HepG2 (cell line): ENCODE measurements around the gene MID2. TPM values are rescaled to one million over a fixed set of nuclear protein-coding genes. Genes with fewer than 3 reads are reported as not detected.

Experiments
- ATAC-seq: fragments of 200-7000 bp; cut with Tn5 transposase; 3 replicates; pipeline ENCODE4 v1.9.1; 2020; ENCODE audit warnings: mild to moderate bottlenecking, moderate library complexity
- BruUV-seq: library from RNA; stranded (reverse); fragments of 400-500 nt; replicated peaks from 2 replicates; lab custom pipeline; 2021; lab: Mats Ljungman, UMichigan
- CTCF ChIA-PET: fragments of 300-600 bp; formaldehyde crosslinking; extraction: SDS; loops from one replicate; lab custom pipeline; 2021; ENCODE audit warnings: low total read pairs, inconsistent platforms, low intra/inter-chr PET ratio; lab: Yijun Ruan, JAX
- POLR2A ChIA-PET: fragments of 350-600 bp; sonication (Branson Sonifier 250); formaldehyde crosslinking; loops from one replicate; lab custom pipeline; 2020; ENCODE audit warnings: antibody characterized with exemption, inconsistent platforms; lab: Yijun Ruan, JAX
- DNase-seq: peaks from one replicate; pipeline ENCODE4 v3.0.0-alpha.2; 2015; ENCODE audit warnings: low spot score
- FAIRE-seq: peaks from 3 replicates; lab custom pipeline; 2011; peaks lifted over from hg19 to GRCh38; lab: Jason Lieb, UNC
- H2AFZ ChIP-seq: one replicate; pipeline ENCODE4 v1.6.1; 2011; ENCODE audit warnings: low read length, inconsistent platforms
- H3K27ac ChIP-seq: fragments of 300-600 bp; 3 replicates; pipeline ENCODE4 v1.8.0; 2011; ENCODE audit warnings: mixed run types, mild to moderate bottlenecking, mixed read lengths, low read length, inconsistent platforms; ENCODE audit not compliant: insufficient read depth; ENCODE audit errors: extremely low read length
- H3K27me3 ChIP-seq, 2 experiments: fragments of 200-600 bp in 1 of 2; 2 replicates in 1 of 2; 3 replicates in 1 of 2; pipeline versions ENCODE4 v1.6.0 to v1.8.0; 2011; ENCODE audit warnings: low read length in 2 of 2, mild to moderate bottlenecking in 2 of 2, moderate library complexity in 2 of 2, inconsistent platforms in 1 of 2; ENCODE audit not compliant: insufficient read depth in 2 of 2, control insufficient read depth in 1 of 2
- H3K36me3 ChIP-seq, 2 experiments: fragments of 200-600 bp in 1 of 2; replicated peaks in 1 of 2; 2 replicates in 1 of 2; 3 replicates in 1 of 2; pipeline versions ENCODE4 v1.5.1 to v1.8.0; 2011; ENCODE audit warnings: low read length in 2 of 2, inconsistent platforms in 1 of 2; ENCODE audit not compliant: insufficient read depth in 2 of 2, control insufficient read depth in 1 of 2
- H3K4me1 ChIP-seq: 2 replicates; pipeline ENCODE4 v1.5.1; 2012; ENCODE audit warnings: low read length, inconsistent platforms; ENCODE audit not compliant: insufficient read depth
- H3K4me2 ChIP-seq: 2 replicates; pipeline ENCODE4 v1.6.0; 2011; ENCODE audit warnings: low read depth, low read length, inconsistent platforms
- H3K4me3 ChIP-seq, 3 experiments: fragments of 200-600 bp in 1 of 3; sonication (generic), shearing (Covaris generic) in 1 of 3; replicated peaks in 1 of 3; 2 replicates each; pipeline ENCODE4 v1.5.1; 2011 to 2016; ENCODE audit warnings: low read length in 3 of 3, inconsistent platforms in 2 of 3, low read depth in 2 of 3, mild to moderate bottlenecking in 2 of 3, control low read depth in 1 of 3, mixed read lengths in 1 of 3; ENCODE audit not compliant: insufficient read depth in 1 of 3
- H3K79me2 ChIP-seq: one replicate; pipeline ENCODE4 v1.6.1; 2011; ENCODE audit warnings: low read length, inconsistent platforms; ENCODE audit not compliant: insufficient read depth
- H3K9ac ChIP-seq: 2 replicates; pipeline ENCODE4 v1.6.0; 2011; ENCODE audit warnings: mild to moderate bottlenecking, low read depth, low read length, inconsistent platforms; ENCODE audit not compliant: insufficient read depth
- H3K9me3 ChIP-seq: 2 replicates; pipeline ENCODE4 v1.5.1; 2012; ENCODE audit warnings: mild to moderate bottlenecking, low read length
- H4K20me1 ChIP-seq: 2 replicates; pipeline ENCODE4 v1.6.0; 2011; ENCODE audit warnings: inconsistent platforms, mild to moderate bottlenecking, low read length, moderate library complexity; ENCODE audit not compliant: insufficient read depth
- ARID2 ChIP-seq: sonication (generic); formaldehyde crosslinking; IDR thresholded peaks from 2 replicates; pipeline ENCODE4 v1.8.1; 2022; ENCODE audit warnings: mild to moderate bottlenecking, missing genetic modification reagents, borderline replicate concordance
- BCL6 ChIP-seq: IDR thresholded peaks from 2 replicates; pipeline ENCODE4 v1.6.1; 2016; ENCODE audit warnings: missing genetic modification reagents, missing compliant biosample characterization
- CHD2 ChIP-seq: IDR thresholded peaks from 2 replicates; pipeline ENCODE4 v1.6.1; 2011; ENCODE audit warnings: low read depth, low read length, improper control_type of control experiment
- FOXK2 ChIP-seq: fragments of 450-650 bp; IDR thresholded peaks from 2 replicates; pipeline ENCODE4 v1.6.1; 2016
- GATA4 ChIP-seq: sonication (generic); IDR thresholded peaks from 2 replicates; pipeline ENCODE4 v1.6.1; 2016; ENCODE audit warnings: antibody characterized with exemption, low read depth, borderline replicate concordance
- JUNB ChIP-seq: sonication (generic); formaldehyde crosslinking; IDR thresholded peaks from 2 replicates; pipeline ENCODE4 v1.8.0; 2022; ENCODE audit warnings: missing genetic modification reagents, mild to moderate bottlenecking, borderline replicate concordance
- POGZ ChIP-seq: sonication (generic); formaldehyde crosslinking; IDR thresholded peaks from 2 replicates; pipeline ENCODE4 v1.4.0; 2020; ENCODE audit warnings: mild to moderate bottlenecking, missing genetic modification reagents
- TBL1XR1 ChIP-seq: fragments of 150-350 bp; IDR thresholded peaks from 2 replicates; pipeline ENCODE4 v1.6.1; 2014; ENCODE audit warnings: borderline replicate concordance, low read length; ENCODE audit not compliant: partially characterized antibody
- TCF7 ChIP-seq: sonication (generic); IDR thresholded peaks from 2 replicates; pipeline ENCODE4 v1.6.1; 2016; ENCODE audit warnings: antibody characterized with exemption, low read depth
- TGIF2 ChIP-seq: IDR thresholded peaks from 2 replicates; pipeline ENCODE4 v1.6.1; 2016; ENCODE audit warnings: control low read depth, missing compliant biosample characterization
- ZBTB7A ChIP-seq: sonication (generic); formaldehyde crosslinking; IDR thresholded peaks from 2 replicates; pipeline ENCODE4 v1.8.0; 2022; ENCODE audit warnings: mild to moderate bottlenecking, missing genetic modification reagents
- ZKSCAN1 ChIP-seq: fragments of 150-350 bp; IDR thresholded peaks from 2 replicates; pipeline ENCODE4 v1.6.1; 2014; ENCODE audit warnings: low read length
- ZNF224 ChIP-seq: sonication (generic); formaldehyde crosslinking; IDR thresholded peaks from 2 replicates; pipeline ENCODE4 v1.5.0; 2020; ENCODE audit warnings: mild to moderate bottlenecking, missing genetic modification reagents
- ZNF367 ChIP-seq: sonication (generic); formaldehyde crosslinking; IDR thresholded peaks from 2 replicates; pipeline ENCODE4 v1.4.0; 2020; ENCODE audit warnings: missing genetic modification reagents, borderline replicate concordance
- WGBS: methylation state at CpG from one replicate; pipeline ENCODE4 v1.1.6; 2017; ENCODE audit warnings: low lambda C conversion rate; 5-methylcytosine and 5-hydroxymethylcytosine counted together
- in situ Hi-C: cut with HindIII; loops from 2 replicates; pipeline ENCODE4 v1.10.0; 2017; ENCODE audit warnings: low pct_unique_long_range_greater_than_20kb; ENCODE audit not compliant: extremely low pct_ligation_motif_present
- intact Hi-C: fragments of 100-400 bp; cut with micrococcal nuclease; formaldehyde crosslinking; loops from one replicate; pipeline ENCODE4 v1.10.0; 2022; ENCODE audit not compliant: unreplicated experiment
- polyA plus RNA-seq, 8 experiments: library from polyadenylated mRNA; depleted of rRNA in 3 of 8; stranded (reverse) in 7 of 8; unstranded in 1 of 8; fragments of >200 nt; fragmentation: Illumina TruSeq in 4 of 8; extraction: Trizol in 4 of 8; gene quantifications; 2 replicates each; pipeline versions ENCODE4 v1.2.1 to v1.2.3, GENCODE V29; 2011 to 2016; ENCODE audit warnings: low read depth in 4 of 8, missing spikeins in 1 of 8, mixed read lengths in 1 of 8; ENCODE audit not compliant: insufficient read depth in 1 of 8
- total RNA-seq, 5 experiments: library from RNA; depleted of rRNA; stranded (reverse); fragments of >200 nt; fragmentation: Illumina TruSeq; extraction: Trizol; gene quantifications; 2 replicates each; pipeline ENCODE4 v1.2.3, GENCODE V29; 2016; ENCODE audit warnings: low read depth in 1 of 5

MID2 gene
- total and polyA plus RNA-seq, 2 of the 13 experiments (the other 11 are each of a cell fraction or from before 2014, with no cell fraction given) = 0.05 to 0.09 TPM

DNA sequence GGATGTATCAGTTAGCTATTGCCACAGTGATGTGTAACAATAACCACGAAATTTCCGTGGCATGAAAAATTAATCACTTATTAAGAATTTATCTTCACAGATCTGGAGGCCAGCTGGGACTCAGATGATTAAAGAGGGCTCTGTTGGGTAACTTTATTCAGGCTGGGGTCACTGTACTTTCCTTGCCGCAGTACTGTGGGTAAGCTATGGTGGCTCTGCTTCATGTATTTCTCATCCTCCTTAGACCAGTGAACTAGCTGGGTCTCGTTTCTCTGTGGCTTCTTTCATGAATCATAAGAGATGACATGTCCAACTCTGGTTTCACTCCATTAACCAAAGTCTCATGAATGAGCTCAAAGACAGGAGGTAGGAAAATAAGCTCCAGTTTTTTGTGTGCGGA lies 143.0 kb downstream of the MID2 start:
- in situ Hi-C loops (no loop called here), intact Hi-C loops (no loop called here)
- H3K27ac ChIP-seq = no peak overlapping the region
- 2% methylated on average over 5 of the region's 5 CpGs for WGBS
- no peaks in the 10 kb centered on the region for H3K4me1 ChIP-seq
- POLR2A ChIA-PET = no interaction called here
- no peak overlapping the region for H2AFZ ChIP-seq
- H3K4me3 ChIP-seq = no peak overlapping the region
- no peak overlapping the region for H3K9ac ChIP-seq
- BruUV-seq = no TSS peak
- H3K9me3 ChIP-seq = no peaks in the 10 kb centered on the region
- H3K79me2 ChIP-seq = no peaks in the 10 kb centered on the region
- DNase-seq (no peak), ATAC-seq (no peak), FAIRE-seq (no peak)
- no peak overlapping the region for H3K4me2 ChIP-seq
- no peaks in the 10 kb centered on the region for H3K27me3 ChIP-seq
- TF ChIP-seq TCF7 (no peak), ZKSCAN1 (no peak), ARID2 (CRISPR knock-in tag) (no peak), JUNB (no peak), ZNF367 (no peak), FOXK2 (no peak), ZNF224 (CRISPR knock-in tag) (no peak), BCL6 (no peak), GATA4 (no peak), ZBTB7A (CRISPR knock-in tag) (no peak), TBL1XR1 (no peak), TGIF2 (CRISPR knock-in tag) (no peak), POGZ (CRISPR knock-in tag) (no peak), CHD2 (no peak)
- CTCF ChIA-PET = no interaction called here
- no peaks in the 10 kb centered on the region for H4K20me1 ChIP-seq
- no peaks in the 10 kb centered on the region for H3K36me3 ChIP-seq
